Neural cell (in vitro differentiated cells): ENCODE data around the gene MBD3. TPM values are rescaled to one million over a fixed set of nuclear protein-coding genes. Genes with fewer than 3 reads are reported as not detected.

Experiments
- H2AFZ ChIP-seq: fragments of 200-600, 300-800 bp; sonication (generic), shearing (Covaris generic); 2 replicates; pipeline ENCODE4 v1.6.0; 2014; ENCODE audit warnings: low read depth, mild to moderate bottlenecking, antibody characterized with exemption, low read length, moderate library complexity
- H3F3A ChIP-seq: fragments of 200-600 bp; shearing (Covaris generic); 2 replicates; pipeline ENCODE4 v1.6.1; 2016; ENCODE audit warnings: mild to moderate bottlenecking, moderate library complexity, mixed read lengths, antibody characterized with exemption, low read length; ENCODE audit not compliant: insufficient read depth, poor library complexity, severe bottlenecking
- H3K27ac ChIP-seq: fragments of 200-600, 300-800 bp; sonication (generic), shearing (Covaris generic); 2 replicates; pipeline ENCODE4 v1.5.1; 2014; ENCODE audit warnings: mild to moderate bottlenecking, low read length, moderate library complexity
- H3K27me3 ChIP-seq: fragments of 300-800, 200-600 bp; sonication (generic), shearing (Covaris generic); 2 replicates; pipeline ENCODE4 v1.6.0; 2014; ENCODE audit warnings: mild to moderate bottlenecking, low read depth, low read length, moderate library complexity; ENCODE audit not compliant: insufficient read depth
- H3K36me3 ChIP-seq: fragments of 300-800, 200-600 bp; sonication (generic), shearing (Covaris generic); 2 replicates; pipeline ENCODE4 v1.5.1; 2014; ENCODE audit warnings: mild to moderate bottlenecking, antibody characterized with exemption, low read length, moderate library complexity; ENCODE audit not compliant: insufficient read depth
- H3K4me2 ChIP-seq: fragments of 300-800, 200-600 bp; sonication (generic), shearing (Covaris generic); 2 replicates; pipeline ENCODE4 v1.6.0; 2014; ENCODE audit warnings: mild to moderate bottlenecking, low read length
- H3K4me3 ChIP-seq: fragments of 300-800, 200-600 bp; sonication (generic), shearing (Covaris generic); 2 replicates; pipeline ENCODE4 v1.5.1; 2014; ENCODE audit warnings: mild to moderate bottlenecking, low read length, moderate library complexity
- H3K79me2 ChIP-seq: fragments of 200-600 bp; shearing (Covaris generic); replicated peaks from 2 replicates; pipeline ENCODE4 v1.6.0; 2014; ENCODE audit warnings: mild to moderate bottlenecking, low read length, moderate library complexity; ENCODE audit not compliant: insufficient read depth
- H3K9ac ChIP-seq: fragments of 300-800, 200-600 bp; sonication (generic), shearing (Covaris generic); 2 replicates; pipeline ENCODE4 v1.6.1; 2016; ENCODE audit warnings: mild to moderate bottlenecking, low read length, mixed read lengths
- H3K9me2 ChIP-seq: fragments of 200-600 bp; shearing (Covaris generic); 2 replicates; pipeline ENCODE4 v1.6.1; 2016; ENCODE audit warnings: mild to moderate bottlenecking, low read length, mixed read lengths; ENCODE audit not compliant: insufficient read depth
- H3K9me3 ChIP-seq: fragments of 200-600, 300-800 bp; sonication (generic), shearing (Covaris generic); 2 replicates; pipeline ENCODE4 v1.6.1; 2016; ENCODE audit warnings: mild to moderate bottlenecking, mixed run types, low read length, moderate library complexity, mixed read lengths
- H4K20me1 ChIP-seq: fragments of 200-600 bp; shearing (Covaris generic); 2 replicates; pipeline ENCODE4 v1.6.1; 2016; ENCODE audit warnings: mild to moderate bottlenecking, mixed run types; ENCODE audit not compliant: insufficient read depth
- CTCF ChIP-seq: fragments of 450-650 bp; IDR thresholded peaks from 2 replicates; pipeline ENCODE4 v1.5.1; 2014; ENCODE audit warnings: antibody characterized with exemption, mild to moderate bottlenecking, moderate library complexity; ENCODE audit not compliant: poor library complexity, severe bottlenecking
- EP300 ChIP-seq: fragments of 450-650 bp; conservative IDR thresholded peaks from 2 replicates; pipeline ENCODE4 v1.6.1; 2014; ENCODE audit warnings: antibody characterized with exemption, mild to moderate bottlenecking, moderate library complexity; ENCODE audit not compliant: poor library complexity, severe bottlenecking
- EZH2 ChIP-seq: fragments of 200-600, 300-800 bp; shearing (Covaris generic), sonication (generic); IDR thresholded peaks from 2 replicates; pipeline ENCODE4 v1.6.1; 2014; ENCODE audit warnings: antibody characterized with exemption, low read length, borderline replicate concordance, mild to moderate bottlenecking; ENCODE audit not compliant: insufficient read depth, poor library complexity, severe bottlenecking
- MXI1 ChIP-seq: fragments of 450-650 bp; conservative IDR thresholded peaks from 2 replicates; pipeline ENCODE4 v1.6.1; 2014; ENCODE audit warnings: antibody characterized with exemption, mild to moderate bottlenecking; ENCODE audit not compliant: poor library complexity, severe bottlenecking
- POLR2AphosphoS5 ChIP-seq: IDR thresholded peaks from 2 replicates; pipeline ENCODE4 v1.6.1; 2012
- RAD21 ChIP-seq: fragments of 450-650 bp; conservative IDR thresholded peaks from 2 replicates; pipeline ENCODE4 v1.6.1; 2014; ENCODE audit warnings: antibody characterized with exemption, mild to moderate bottlenecking, moderate library complexity
- REST ChIP-seq: IDR thresholded peaks from 2 replicates; pipeline ENCODE4 v1.6.1; 2012; ENCODE audit warnings: borderline replicate concordance
- SMC3 ChIP-seq: fragments of 450-650 bp; conservative IDR thresholded peaks from 2 replicates; pipeline ENCODE4 v1.6.1; 2014; ENCODE audit warnings: antibody characterized with exemption, mild to moderate bottlenecking, moderate library complexity; ENCODE audit not compliant: poor library complexity
- TAF1 ChIP-seq: IDR thresholded peaks from 2 replicates; pipeline ENCODE4 v1.6.1; 2012; ENCODE audit warnings: low read depth
- polyA plus RNA-seq: library from polyadenylated mRNA; depleted of rRNA; stranded (reverse); fragments of >200 nt; gene quantifications from 2 replicates; pipeline ENCODE4 v1.2.3, GENCODE V29; 2014

Gene MBD3
- polyA plus RNA-seq, 1 donor from 2014 or later: 80.1 TPM

- H4K20me1 ChIP-seq: no peaks in the 10 kb centered on the region
- H3K27me3 ChIP-seq: peaks cover 24% of the 10 kb centered on the region
- H3K9me3 ChIP-seq: no peaks in the 10 kb centered on the region
- H2AFZ ChIP-seq: no peak overlapping the region
- TF ChIP-seq TAF1 (no peak), EP300 (no peak), MXI1 (no peak), SMC3 (no peak)
- no peak overlapping the region for H3K4me3 ChIP-seq
- H3K79me2 ChIP-seq: no peaks in the 10 kb centered on the region
- no peak overlapping the region for H3K4me2 ChIP-seq
- no peak overlapping the region for H3K9ac ChIP-seq
- no peaks in the 10 kb centered on the region for H3K9me2 ChIP-seq
- no peak overlapping the region for H3K27ac ChIP-seq
- H3K36me3 ChIP-seq: no peaks in the 10 kb centered on the region
- H3F3A ChIP-seq: no peaks in the 10 kb centered on the region
These were observed 67.3 kb downstream of the MBD3 start for GRCh38 chr19:1525343-1525742.

DNA sequence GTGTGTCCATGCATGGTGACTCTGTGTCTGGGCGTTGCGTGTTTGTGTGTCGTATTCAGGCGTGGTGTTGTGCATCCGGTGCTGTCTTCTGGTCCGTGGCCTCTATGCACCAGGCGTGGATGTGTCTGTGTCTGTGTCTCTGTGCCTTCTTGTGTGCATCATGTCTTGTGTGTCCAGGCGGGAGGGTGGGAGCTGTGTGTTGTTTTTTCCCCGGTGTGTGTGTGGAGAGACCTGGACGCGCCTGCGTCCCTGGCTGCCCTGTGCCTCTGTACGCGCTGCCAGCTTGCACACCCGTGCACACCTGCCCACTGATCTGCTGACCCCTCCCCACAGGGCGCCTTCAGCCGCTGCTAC, 67.7 kb downstream of the MBD3 start:
- no peak overlapping the region for H3K9ac ChIP-seq
- peaks cover 24% of the 10 kb centered on the region for H3K27me3 ChIP-seq
- no peak overlapping the region for H2AFZ ChIP-seq
- TF ChIP-seq TAF1 (no peak), EP300 (no peak), POLR2AphosphoS5 (no peak), SMC3 (no peak), REST (no peak), MXI1 (no peak), CTCF (no peak), RAD21 (no peak), EZH2 (no peak)
- no peak overlapping the region for H3K4me2 ChIP-seq
- H3K9me3 ChIP-seq: no peaks in the 10 kb centered on the region
- H3K36me3 ChIP-seq: no peaks in the 10 kb centered on the region
- H3K27ac ChIP-seq: no peak overlapping the region
- no peak overlapping the region for H3K4me3 ChIP-seq
- H3K79me2 ChIP-seq: no peaks in the 10 kb centered on the region
- H3K9me2 ChIP-seq: no peaks in the 10 kb centered on the region
- H3F3A ChIP-seq: no peaks in the 10 kb centered on the region
- H4K20me1 ChIP-seq: no peaks in the 10 kb centered on the region

DNA sequence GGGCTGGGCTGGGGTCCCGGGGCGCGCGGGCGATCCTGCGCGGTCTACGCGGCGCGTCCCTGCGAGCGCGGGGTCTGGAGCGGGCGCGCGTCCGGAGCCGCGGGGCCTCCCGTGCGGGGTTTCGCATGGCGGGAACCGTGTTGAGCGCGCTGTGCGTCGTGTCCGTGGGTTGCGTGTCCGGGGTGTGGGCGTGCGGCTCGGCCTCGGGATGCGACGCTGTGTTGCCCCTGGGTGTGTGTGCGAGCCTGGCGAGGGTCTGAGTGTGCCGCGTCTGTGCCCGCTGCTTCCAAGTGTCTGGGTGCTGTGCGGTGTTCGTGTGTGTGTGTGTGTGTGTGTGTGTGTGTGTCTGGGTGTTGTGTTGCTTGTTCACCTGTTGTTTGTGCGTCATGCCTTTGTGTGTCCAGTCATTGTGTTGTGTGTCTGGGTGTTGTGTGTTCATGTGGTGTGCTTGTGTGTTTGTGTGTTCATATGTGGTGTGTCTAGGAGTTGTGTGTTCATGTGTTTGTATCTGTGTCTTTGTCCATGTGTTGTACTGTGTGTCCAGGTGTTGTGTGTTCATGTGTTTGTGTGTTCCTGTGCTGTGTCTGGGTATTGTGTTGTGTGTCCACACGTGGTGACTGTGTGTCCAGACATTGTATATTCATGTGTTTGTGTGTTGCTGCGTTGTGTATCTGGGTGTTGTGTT, 68.2 kb downstream of the MBD3 start:
- peaks cover 24% of the 10 kb centered on the region for H3K27me3 ChIP-seq

More for the DNA sequence above, 68.2 kb downstream of the MBD3 start:
- H2AFZ ChIP-seq: no peak overlapping the region
- TF ChIP-seq EP300: no peak
- no peak for TF ChIP-seq SMC3
- no peak for TF ChIP-seq RAD21
- no peak for TF ChIP-seq POLR2AphosphoS5
- no peak for TF ChIP-seq MXI1
- no peak for TF ChIP-seq REST
- no peak for TF ChIP-seq TAF1
- no peak for TF ChIP-seq EZH2
- no peak for TF ChIP-seq CTCF
- no peaks in the 10 kb centered on the region for H4K20me1 ChIP-seq
- H3F3A ChIP-seq: no peaks in the 10 kb centered on the region
- peak overlapping the region; percentile 23 for H3K9ac ChIP-seq
- no peaks in the 10 kb centered on the region for H3K36me3 ChIP-seq
- no peak overlapping the region for H3K4me2 ChIP-seq
- no peaks in the 10 kb centered on the region for H3K79me2 ChIP-seq
- no peak overlapping the region for H3K27ac ChIP-seq
- H3K4me3 ChIP-seq: peak overlapping the region; percentile 59
- H3K9me2 ChIP-seq: no peaks in the 10 kb centered on the region
- H3K9me3 ChIP-seq: no peaks in the 10 kb centered on the region
